Fibroblast of pulmonary artery (primary cell): ENCODE data around the gene RLN1.
"Not testable (repeated sequence)": the region's sequence is repeated elsewhere in the genome, so short reads cannot be mapped to it uniquely, and the experiment has no call there.

ENCODE experiments used
- DNase-seq: peaks from one replicate; pipeline ENCODE4 v3.0.0-alpha.2; 2010; ENCODE audit warnings: low read depth
- H3K4me3 ChIP-seq: replicated peaks from 2 replicates; pipeline ENCODE4 v1.5.1; 2011; ENCODE audit warnings: low read depth, mild to moderate bottlenecking, control low read depth, low read length, moderate library complexity
- CTCF ChIP-seq: IDR thresholded peaks from 2 replicates; pipeline ENCODE4 v1.5.1; 2011; ENCODE audit warnings: mild to moderate bottlenecking, control low read depth, low read length, inconsistent platforms; ENCODE audit errors: missing control alignments

The RLN1 gene

DNA sequence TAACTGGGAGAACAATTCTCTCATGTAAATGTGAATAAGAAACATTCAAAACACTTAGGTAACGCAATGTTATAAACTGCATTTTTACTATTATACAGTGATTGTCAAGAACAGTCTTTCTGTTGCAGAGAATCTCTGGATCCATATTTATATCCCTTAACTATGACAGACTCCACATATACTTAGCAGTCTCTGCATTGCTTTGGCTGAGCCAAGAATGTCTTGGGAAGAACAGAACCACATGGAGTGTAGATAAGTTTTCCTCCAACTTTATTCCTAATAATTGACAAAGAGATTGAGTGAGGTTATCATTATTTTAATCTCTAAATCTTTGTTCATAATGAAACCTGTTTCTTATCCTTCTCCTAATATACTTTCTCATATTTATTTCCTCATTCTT, 15.6 kb upstream of the RLN1 start:
- DNase-seq, result no peak
- no peak overlapping the region for H3K4me3 ChIP-seq
- TF ChIP-seq CTCF, result no peak

- no peak for DNase-seq
- H3K4me3 ChIP-seq, result no peak overlapping the region
- TF ChIP-seq CTCF, result no peak
Observed at GRCh38 chr9:5354184-5354583, 14.5 kb upstream of the RLN1 start.

DNA sequence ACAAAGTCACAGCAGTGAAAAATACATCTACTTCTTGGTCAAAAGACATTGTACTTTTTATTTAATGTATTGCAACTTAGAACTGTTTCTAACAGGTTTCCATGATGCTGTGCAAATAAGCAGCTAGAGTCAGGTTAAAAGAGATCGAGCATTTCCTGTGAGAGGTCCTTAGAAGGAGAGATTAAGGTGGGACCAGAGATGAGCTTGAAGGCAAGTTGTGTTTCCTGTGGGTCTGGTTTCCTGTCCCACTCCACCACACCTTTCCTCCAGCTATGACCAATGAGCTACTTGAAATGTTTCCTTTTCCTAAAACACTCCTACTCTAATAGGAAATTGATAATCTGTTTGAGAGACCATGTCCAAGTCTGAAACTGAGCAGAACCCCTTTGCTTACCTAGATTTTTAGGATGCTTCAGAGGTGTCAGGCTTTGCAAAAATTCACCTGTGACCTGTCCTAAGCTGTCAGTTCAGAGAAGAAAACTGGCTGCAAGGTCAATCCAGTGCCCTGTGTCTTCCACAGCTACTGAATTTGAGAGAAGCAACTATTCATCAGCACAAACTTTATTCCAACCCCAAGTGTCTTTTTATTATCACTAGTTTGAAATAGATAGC, 13.1 kb upstream of the RLN1 start:
- no peak for TF ChIP-seq CTCF
- no peak overlapping the region for H3K4me3 ChIP-seq
- no peak for DNase-seq

DNA sequence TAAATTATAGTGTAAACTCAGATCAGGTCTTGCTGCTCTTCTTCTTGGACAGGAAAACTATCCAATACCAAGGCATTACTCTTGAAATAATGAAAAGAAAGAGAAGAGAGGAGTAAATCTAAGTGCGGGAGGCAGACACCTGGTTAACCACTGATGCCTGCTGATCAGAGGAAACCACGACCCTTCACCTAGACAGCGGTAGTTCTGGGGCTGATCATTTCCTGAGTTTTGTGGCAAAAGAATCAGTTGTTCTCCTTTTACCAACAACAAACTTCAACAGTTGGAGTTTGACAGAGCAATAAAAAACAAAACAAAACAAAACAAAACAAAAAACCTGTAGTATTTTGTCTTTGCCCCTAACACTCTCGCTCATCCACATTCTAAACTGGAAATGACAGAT, 3.0 kb downstream of the RLN1 start:
- H3K4me3 ChIP-seq, result no peak overlapping the region
- TF ChIP-seq CTCF, result no peak
- DNase-seq, result no peak

GRCh38 chr9:5331276-5331675, 8.4 kb downstream of the RLN1 start:
- not testable (repeated sequence) for DNase-seq, H3K4me3 ChIP-seq

GRCh38 chr9:5326893-5327548, 12.7 kb downstream of the RLN1 start:
- peak; percentile 1 for DNase-seq
- H3K4me3 ChIP-seq, result no peak overlapping the region
- no peak for TF ChIP-seq CTCF

- no peak overlapping the region for H3K4me3 ChIP-seq
- TF ChIP-seq CTCF, result no peak
- DNase-seq, result no peak
Observed at GRCh38 chr9:5326187-5326586, 13.5 kb downstream of the RLN1 start.

DNA sequence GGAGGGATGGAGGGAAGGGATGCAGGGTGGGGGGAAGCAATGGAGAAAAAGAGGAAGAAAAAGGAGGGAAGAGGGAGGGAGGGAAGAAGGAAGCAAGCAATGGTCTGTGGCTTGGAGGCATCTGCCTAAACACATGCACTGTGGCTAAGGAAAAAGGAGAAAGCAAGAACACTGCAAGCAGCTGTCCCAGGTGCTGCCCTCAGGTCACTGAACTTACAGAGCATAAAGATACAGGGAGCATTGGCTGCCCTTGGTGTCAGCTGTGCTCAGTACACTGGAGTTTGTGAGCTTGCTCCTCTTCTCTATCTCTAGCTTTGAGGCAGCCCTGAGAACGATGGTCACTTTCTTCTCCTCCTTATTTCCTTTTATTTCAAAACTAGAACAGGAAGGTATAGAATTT, 18.1 kb downstream of the RLN1 start:
- H3K4me3 ChIP-seq, DNase-seq: not testable (repeated sequence)
